Ishikawa (cell line): ENCODE results near the gene KIF26B.

Experiments
- CREB1 ChIP-seq: IDR thresholded peaks from 2 replicates; pipeline ENCODE4 v1.6.1; 2012; ENCODE audit warnings: low read depth
- EP300 ChIP-seq: IDR thresholded peaks from 2 replicates; pipeline ENCODE4 v1.6.1; 2012; ENCODE audit warnings: borderline replicate concordance
- FOXM1 ChIP-seq: IDR thresholded peaks from 2 replicates; pipeline ENCODE4 v1.6.1; 2012; ENCODE audit warnings: low read depth, borderline replicate concordance
- TAF1 ChIP-seq: IDR thresholded peaks from 2 replicates; pipeline ENCODE4 v1.6.1; 2012; ENCODE audit warnings: low read depth, mild to moderate bottlenecking
- TF ChIP-seq, protein P1 (sequence below): IDR thresholded peaks from 2 replicates; pipeline ENCODE4 v1.6.1; 2012
- TF ChIP-seq, protein P2 (sequence below): IDR thresholded peaks from 2 replicates; pipeline ENCODE4 v1.6.1; 2012
- TF ChIP-seq, protein P3 (sequence below): IDR thresholded peaks from 2 replicates; pipeline ENCODE4 v1.6.1; 2012; ENCODE audit warnings: low read depth, mild to moderate bottlenecking

DNA sequence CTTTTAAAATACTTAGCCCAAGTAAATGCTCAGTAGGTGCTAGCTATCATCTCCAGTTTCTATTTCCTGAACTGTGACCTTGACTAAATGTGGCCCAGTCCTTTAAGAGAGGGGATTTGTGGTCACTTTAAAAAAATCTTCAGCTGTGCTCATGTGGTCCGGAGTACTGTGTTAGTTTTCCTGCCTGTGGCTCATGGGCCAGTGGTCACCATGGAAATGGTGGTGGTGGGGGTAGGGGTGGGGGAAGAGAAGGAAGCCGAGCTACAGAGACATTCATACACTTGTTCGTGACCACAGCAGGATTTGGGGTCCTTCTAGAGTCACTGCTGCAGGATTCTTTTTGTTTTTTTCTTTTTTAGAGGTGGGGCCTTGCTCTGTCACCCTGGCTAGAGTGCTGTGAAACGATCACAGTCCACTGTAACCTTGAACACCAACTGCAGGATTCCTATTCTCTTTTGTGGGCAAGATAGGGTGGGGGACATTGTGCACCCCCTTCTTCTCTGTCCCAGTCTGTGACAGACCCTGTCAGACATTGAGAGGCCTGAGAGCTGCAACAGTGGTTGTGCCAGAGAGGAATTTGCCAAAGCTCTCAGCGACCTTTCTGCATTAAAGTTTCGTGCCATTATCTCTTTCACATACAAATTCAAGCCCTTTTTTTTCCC, 25.8 kb downstream of the KIF26B start:
- TF ChIP-seq, protein P1, sequence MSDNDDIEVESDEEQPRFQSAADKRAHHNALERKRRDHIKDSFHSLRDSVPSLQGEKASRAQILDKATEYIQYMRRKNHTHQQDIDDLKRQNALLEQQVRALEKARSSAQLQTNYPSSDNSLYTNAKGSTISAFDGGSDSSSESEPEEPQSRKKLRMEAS = no peak
- TF ChIP-seq, protein P2, sequence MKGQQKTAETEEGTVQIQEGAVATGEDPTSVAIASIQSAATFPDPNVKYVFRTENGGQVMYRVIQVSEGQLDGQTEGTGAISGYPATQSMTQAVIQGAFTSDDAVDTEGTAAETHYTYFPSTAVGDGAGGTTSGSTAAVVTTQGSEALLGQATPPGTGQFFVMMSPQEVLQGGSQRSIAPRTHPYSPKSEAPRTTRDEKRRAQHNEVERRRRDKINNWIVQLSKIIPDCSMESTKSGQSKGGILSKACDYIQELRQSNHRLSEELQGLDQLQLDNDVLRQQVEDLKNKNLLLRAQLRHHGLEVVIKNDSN = no peak
- TF ChIP-seq, protein P3, sequence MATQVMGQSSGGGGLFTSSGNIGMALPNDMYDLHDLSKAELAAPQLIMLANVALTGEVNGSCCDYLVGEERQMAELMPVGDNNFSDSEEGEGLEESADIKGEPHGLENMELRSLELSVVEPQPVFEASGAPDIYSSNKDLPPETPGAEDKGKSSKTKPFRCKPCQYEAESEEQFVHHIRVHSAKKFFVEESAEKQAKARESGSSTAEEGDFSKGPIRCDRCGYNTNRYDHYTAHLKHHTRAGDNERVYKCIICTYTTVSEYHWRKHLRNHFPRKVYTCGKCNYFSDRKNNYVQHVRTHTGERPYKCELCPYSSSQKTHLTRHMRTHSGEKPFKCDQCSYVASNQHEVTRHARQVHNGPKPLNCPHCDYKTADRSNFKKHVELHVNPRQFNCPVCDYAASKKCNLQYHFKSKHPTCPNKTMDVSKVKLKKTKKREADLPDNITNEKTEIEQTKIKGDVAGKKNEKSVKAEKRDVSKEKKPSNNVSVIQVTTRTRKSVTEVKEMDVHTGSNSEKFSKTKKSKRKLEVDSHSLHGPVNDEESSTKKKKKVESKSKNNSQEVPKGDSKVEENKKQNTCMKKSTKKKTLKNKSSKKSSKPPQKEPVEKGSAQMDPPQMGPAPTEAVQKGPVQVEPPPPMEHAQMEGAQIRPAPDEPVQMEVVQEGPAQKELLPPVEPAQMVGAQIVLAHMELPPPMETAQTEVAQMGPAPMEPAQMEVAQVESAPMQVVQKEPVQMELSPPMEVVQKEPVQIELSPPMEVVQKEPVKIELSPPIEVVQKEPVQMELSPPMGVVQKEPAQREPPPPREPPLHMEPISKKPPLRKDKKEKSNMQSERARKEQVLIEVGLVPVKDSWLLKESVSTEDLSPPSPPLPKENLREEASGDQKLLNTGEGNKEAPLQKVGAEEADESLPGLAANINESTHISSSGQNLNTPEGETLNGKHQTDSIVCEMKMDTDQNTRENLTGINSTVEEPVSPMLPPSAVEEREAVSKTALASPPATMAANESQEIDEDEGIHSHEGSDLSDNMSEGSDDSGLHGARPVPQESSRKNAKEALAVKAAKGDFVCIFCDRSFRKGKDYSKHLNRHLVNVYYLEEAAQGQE = no peak
- no peak for TF ChIP-seq CREB1
- no peak for TF ChIP-seq TAF1
- TF ChIP-seq EP300 = no peak
- no peak for TF ChIP-seq FOXM1
